ENCODE data around the gene GK2.

The GK2 gene

GRCh38 chr4:79381161-79381560 is 26.9 kb downstream of the GK2 start:
- DNase-seq, result no peak

- no peak for DNase-seq
Measured at GRCh38 chr4:79370026-79370425, 38.0 kb downstream of the GK2 start.

GRCh38 chr4:79367096-79367495 is 40.9 kb downstream of the GK2 start:
- DNase-seq, result no peak

- DNase-seq, result no peak
Measured at GRCh38 chr4:79366422-79366821, 41.6 kb downstream of the GK2 start.

- no peak for DNase-seq
Measured at GRCh38 chr4:79364061-79364460, 44.0 kb downstream of the GK2 start.

GRCh38 chr4:79362626-79363025 is 45.4 kb downstream of the GK2 start:
- no peak for DNase-seq

GRCh38 chr4:79360006-79360405 is 48.0 kb downstream of the GK2 start:
- no peak for DNase-seq

GRCh38 chr4:79358438-79358837 is 49.6 kb downstream of the GK2 start:
- DNase-seq, result no peak

GRCh38 chr4:79357365-79357764 is 50.7 kb downstream of the GK2 start:
- DNase-seq, result no peak

All from kidney glomerular epithelial cell (primary cell).